ENCODE data around the gene TOMM20L.

DNA sequence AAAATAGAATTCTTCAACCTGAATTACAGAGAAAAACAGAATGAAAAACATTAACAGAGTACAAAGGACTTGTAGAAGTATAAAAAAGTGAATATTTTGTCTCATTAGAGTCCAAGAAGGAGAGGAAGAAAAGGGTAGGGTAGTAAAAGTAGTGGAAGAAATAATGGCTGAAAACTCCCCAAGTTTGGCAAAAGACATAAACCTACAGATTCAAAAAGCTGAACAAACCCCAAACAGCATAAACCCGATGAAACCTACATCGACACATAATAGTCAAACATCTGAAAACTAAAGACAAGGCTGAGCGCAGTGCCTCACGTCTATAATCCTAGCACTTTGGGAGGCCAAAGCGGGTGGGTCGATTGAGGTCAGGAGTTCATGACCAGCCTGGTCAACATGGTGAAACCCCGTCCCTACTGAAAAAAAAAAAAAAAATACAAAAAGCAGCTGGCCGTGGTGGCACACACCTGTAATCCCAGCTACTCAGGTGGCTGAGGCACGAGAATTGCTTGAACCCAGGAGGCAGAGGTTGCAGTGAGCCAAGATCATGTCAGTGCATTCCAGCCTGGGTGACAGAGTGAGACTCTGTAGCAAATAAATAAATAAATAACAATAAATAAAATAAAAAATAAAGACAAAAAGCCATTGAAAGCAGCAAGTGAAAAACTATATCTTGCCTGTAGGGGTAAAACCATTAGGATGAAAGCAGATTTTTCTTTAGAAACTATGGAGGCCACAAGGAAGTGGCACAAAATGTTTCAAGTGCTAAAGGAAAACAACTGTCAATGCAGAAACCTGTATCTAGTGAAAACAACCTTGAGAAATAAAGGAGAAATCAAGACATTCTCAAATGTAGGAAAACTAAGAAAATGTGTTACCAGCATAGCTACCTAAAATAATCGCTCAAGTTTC is 20.2 kb downstream of the TOMM20L start:
- TF ChIP-seq, protein P1, sequence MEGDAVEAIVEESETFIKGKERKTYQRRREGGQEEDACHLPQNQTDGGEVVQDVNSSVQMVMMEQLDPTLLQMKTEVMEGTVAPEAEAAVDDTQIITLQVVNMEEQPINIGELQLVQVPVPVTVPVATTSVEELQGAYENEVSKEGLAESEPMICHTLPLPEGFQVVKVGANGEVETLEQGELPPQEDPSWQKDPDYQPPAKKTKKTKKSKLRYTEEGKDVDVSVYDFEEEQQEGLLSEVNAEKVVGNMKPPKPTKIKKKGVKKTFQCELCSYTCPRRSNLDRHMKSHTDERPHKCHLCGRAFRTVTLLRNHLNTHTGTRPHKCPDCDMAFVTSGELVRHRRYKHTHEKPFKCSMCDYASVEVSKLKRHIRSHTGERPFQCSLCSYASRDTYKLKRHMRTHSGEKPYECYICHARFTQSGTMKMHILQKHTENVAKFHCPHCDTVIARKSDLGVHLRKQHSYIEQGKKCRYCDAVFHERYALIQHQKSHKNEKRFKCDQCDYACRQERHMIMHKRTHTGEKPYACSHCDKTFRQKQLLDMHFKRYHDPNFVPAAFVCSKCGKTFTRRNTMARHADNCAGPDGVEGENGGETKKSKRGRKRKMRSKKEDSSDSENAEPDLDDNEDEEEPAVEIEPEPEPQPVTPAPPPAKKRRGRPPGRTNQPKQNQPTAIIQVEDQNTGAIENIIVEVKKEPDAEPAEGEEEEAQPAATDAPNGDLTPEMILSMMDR (conservative IDR thresholded peaks at IDR 0.05; ENCODE audit: low read length), result no peak
- TF ChIP-seq EZH2phosphoT487 (IDR thresholded peaks at IDR 0.05; ENCODE audit: borderline replicate concordance), result no peak
